Osteoblast (primary cell): Measurements from ENCODE around the gene PIK3CB. TPM values are rescaled to one million over a fixed set of nuclear protein-coding genes. Genes with fewer than 3 reads are reported as not detected.

Experiments used
- DNase-seq: peaks from one replicate; pipeline ENCODE4 v3.0.0; 2011; ENCODE audit warnings: low spot score, mixed read lengths; ENCODE audit not compliant: insufficient read length; ENCODE audit errors: missing footprints
- H2AFZ ChIP-seq: 2 replicates; pipeline ENCODE4 v1.6.0; 2011; ENCODE audit warnings: mild to moderate bottlenecking, low read length
- H3K27ac ChIP-seq: 2 replicates; pipeline ENCODE4 v1.5.1; 2011; ENCODE audit warnings: mild to moderate bottlenecking, low read depth, low read length, moderate library complexity
- H3K27me3 ChIP-seq: 2 replicates; pipeline ENCODE4 v1.6.0; 2012; ENCODE audit warnings: mild to moderate bottlenecking, control low read depth, inconsistent platforms, low read length, moderate library complexity; ENCODE audit not compliant: insufficient read depth
- H3K36me3 ChIP-seq: 2 replicates; pipeline ENCODE4 v1.5.1; 2011; ENCODE audit warnings: mild to moderate bottlenecking, low read length, control low read depth, moderate library complexity; ENCODE audit not compliant: insufficient read depth
- H3K4me1 ChIP-seq: 2 replicates; pipeline ENCODE4 v1.5.1; 2011; ENCODE audit warnings: mild to moderate bottlenecking, low read length, control low read depth, moderate library complexity; ENCODE audit not compliant: insufficient read depth
- H3K4me2 ChIP-seq: 2 replicates; pipeline ENCODE4 v1.6.0; 2011; ENCODE audit warnings: mild to moderate bottlenecking, low read length; ENCODE audit not compliant: insufficient read depth
- H3K4me3 ChIP-seq: fragments of 200-600 bp; sonication (generic); 3 replicates; pipeline ENCODE4 v1.5.1; 2012; ENCODE audit warnings: mild to moderate bottlenecking, low read length, inconsistent platforms; ENCODE audit not compliant: insufficient read depth
- H3K79me2 ChIP-seq: 2 replicates; pipeline ENCODE4 v1.6.0; 2012; ENCODE audit warnings: mild to moderate bottlenecking, low read length, control low read depth, inconsistent platforms; ENCODE audit not compliant: insufficient read depth
- H3K9me3 ChIP-seq: 2 replicates; pipeline ENCODE4 v1.5.1; 2011; ENCODE audit warnings: low read depth, low read length, control low read depth
- H4K20me1 ChIP-seq: 2 replicates; pipeline ENCODE4 v1.6.0; 2012; ENCODE audit warnings: mild to moderate bottlenecking, low read length, control low read depth; ENCODE audit not compliant: insufficient read depth
- total RNA-seq: library from RNA; depleted of rRNA; stranded (reverse); fragments of >200 nt; gene quantifications from 2 replicates; pipeline ENCODE4 v1.2.3, GENCODE V29; 2012
- TF ChIP-seq, protein P1 (sequence below): IDR thresholded peaks from 2 replicates; pipeline ENCODE4 v1.5.1; 2011; ENCODE audit warnings: mild to moderate bottlenecking, low read depth, low read length, moderate library complexity; ENCODE audit errors: extremely low read depth

Gene PIK3CB
- total RNA-seq, 1 donor: 14.5 TPM

DNA sequence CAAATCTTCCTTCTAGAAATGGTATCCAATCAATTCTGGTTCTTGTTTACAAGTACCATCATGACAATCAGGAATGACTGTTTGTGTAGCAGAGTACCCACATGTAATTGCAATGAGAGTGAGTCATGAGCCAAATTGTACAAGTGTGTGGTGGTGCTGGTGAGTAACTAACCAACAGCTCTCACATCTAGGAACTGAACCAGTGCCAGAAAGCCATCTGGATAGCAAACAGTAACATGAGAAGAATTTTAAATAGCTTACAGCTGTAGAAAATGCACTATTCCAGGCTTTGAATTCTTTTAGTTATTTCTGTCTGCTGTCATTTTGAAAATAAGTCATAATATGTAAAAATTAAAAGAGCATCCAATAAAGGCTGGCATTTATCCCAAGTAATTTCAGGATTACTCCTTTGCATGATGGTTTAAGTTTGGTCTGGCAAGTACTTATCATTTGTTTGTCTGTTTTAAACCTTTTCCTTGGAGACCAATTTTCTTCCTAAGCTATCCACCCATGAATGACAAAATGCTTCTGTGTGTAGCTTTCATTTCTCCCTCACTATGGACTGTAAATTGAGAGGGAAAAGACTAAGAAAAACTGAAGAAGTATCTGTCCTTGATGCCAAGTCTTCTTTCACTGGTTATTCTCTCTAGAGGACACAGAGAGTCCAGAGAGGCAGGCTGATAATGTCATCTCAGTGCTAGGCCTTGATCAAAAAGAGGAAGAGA lies 60.0 kb downstream of the PIK3CB start:
- Histone ChIP-seq H4K20me1 (peaks cover 6% of the 10 kb centered on the region), H2AFZ (no peak overlapping the region), H3K4me2 (peak overlapping the region; percentile 56), H3K36me3 (no peaks in the 10 kb centered on the region), H3K4me3 (peak overlapping the region; percentile 3), H3K27me3 (no peaks in the 10 kb centered on the region), H3K4me1 (peaks cover 28% of the 10 kb centered on the region), H3K9me3 (no peaks in the 10 kb centered on the region), H3K27ac (peak overlapping the region; percentile 89), H3K79me2 (peaks cover 22% of the 10 kb centered on the region)
- DNase-seq: peak; percentile 93
- TF ChIP-seq, protein P1, sequence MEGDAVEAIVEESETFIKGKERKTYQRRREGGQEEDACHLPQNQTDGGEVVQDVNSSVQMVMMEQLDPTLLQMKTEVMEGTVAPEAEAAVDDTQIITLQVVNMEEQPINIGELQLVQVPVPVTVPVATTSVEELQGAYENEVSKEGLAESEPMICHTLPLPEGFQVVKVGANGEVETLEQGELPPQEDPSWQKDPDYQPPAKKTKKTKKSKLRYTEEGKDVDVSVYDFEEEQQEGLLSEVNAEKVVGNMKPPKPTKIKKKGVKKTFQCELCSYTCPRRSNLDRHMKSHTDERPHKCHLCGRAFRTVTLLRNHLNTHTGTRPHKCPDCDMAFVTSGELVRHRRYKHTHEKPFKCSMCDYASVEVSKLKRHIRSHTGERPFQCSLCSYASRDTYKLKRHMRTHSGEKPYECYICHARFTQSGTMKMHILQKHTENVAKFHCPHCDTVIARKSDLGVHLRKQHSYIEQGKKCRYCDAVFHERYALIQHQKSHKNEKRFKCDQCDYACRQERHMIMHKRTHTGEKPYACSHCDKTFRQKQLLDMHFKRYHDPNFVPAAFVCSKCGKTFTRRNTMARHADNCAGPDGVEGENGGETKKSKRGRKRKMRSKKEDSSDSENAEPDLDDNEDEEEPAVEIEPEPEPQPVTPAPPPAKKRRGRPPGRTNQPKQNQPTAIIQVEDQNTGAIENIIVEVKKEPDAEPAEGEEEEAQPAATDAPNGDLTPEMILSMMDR: no peak

DNA sequence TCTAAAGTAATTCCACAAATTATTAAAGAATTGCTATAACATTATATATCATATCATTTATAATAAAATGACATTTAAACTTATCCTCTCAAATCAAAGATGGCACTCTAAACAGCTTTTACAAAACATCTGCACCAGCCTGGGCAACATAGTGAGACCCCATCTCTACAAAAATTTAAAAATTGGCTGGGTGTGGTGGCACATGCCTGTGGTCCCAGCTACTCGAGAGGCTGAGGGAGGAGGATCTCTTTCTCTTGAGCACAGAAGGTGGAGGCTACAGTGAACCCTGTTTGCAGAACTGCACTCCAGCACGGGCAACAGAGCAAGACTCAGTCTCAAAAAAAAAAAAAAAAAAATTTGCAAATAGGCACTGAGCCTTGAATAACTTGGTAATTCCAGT lies 63.1 kb downstream of the PIK3CB start:
- no peak for DNase-seq
- H3K4me3 ChIP-seq: no peak overlapping the region
- H3K4me1 ChIP-seq: peaks cover 34% of the 10 kb centered on the region
- H3K4me2 ChIP-seq: no peak overlapping the region
- no peaks in the 10 kb centered on the region for H3K27me3 ChIP-seq
- peaks cover 5% of the 10 kb centered on the region for H3K9me3 ChIP-seq
- peaks cover 3% of the 10 kb centered on the region for H4K20me1 ChIP-seq
- no peak overlapping the region for H2AFZ ChIP-seq
- H3K27ac ChIP-seq: no peak overlapping the region
- TF ChIP-seq, protein P1: no peak
- H3K79me2 ChIP-seq: peaks cover 14% of the 10 kb centered on the region
- H3K36me3 ChIP-seq: no peaks in the 10 kb centered on the region

DNA sequence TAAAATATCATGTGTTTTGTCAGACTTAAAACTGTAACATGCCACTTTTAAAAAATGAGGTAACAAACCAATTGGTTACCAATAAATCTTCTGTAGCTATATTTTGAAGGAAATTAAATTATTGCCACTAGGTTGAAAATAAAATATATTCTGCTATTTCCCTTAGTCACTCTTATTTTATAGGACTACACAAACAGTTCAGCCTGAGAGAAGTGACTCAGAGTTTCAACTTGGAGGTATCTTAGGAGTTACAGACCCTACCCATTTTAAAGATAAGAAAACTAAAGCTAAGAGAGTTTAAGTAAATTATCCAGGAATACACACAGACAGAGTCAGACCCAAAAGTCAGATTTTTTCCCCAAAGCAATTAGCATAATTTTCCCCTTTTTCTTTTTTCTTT lies 65.1 kb downstream of the PIK3CB start:
- Histone ChIP-seq H3K4me2 (no peak overlapping the region), H3K27ac (peak overlapping the region; percentile 31), H3K36me3 (no peaks in the 10 kb centered on the region), H2AFZ (no peak overlapping the region), H3K4me3 (no peak overlapping the region), H3K27me3 (no peaks in the 10 kb centered on the region), H3K79me2 (peaks cover 16% of the 10 kb centered on the region), H3K4me1 (peaks cover 20% of the 10 kb centered on the region), H4K20me1 (peaks cover 3% of the 10 kb centered on the region), H3K9me3 (peaks cover 5% of the 10 kb centered on the region)
- peak; percentile 71 for DNase-seq
- TF ChIP-seq, protein P1: no peak

DNA sequence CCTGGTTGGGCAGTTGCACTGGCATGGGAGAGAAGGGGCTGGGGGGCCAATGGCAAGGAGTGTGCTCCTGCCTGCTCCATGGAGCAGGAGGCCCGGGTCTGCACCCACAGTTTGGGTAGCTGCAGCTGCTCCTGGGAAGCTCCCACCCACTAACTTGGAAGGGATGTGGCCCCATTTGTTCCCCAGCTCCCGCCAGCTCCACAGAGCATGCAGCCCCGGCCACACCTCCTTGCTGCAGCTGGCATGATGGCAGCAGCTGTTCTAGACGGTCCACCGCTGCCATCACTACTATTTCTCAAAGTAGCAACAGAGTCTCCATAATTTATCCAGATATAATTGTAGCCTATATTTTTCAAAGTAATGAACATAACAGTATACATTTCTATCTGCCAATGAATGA lies 65.8 kb downstream of the PIK3CB start:
- Histone ChIP-seq H3K27ac (no peak overlapping the region), H3K4me3 (no peak overlapping the region), H3K4me1 (peaks cover 20% of the 10 kb centered on the region), H2AFZ (no peak overlapping the region), H3K27me3 (no peaks in the 10 kb centered on the region), H3K79me2 (peaks cover 16% of the 10 kb centered on the region), H3K4me2 (no peak overlapping the region), H4K20me1 (no peaks in the 10 kb centered on the region), H3K9me3 (peaks cover 5% of the 10 kb centered on the region), H3K36me3 (no peaks in the 10 kb centered on the region)
- TF ChIP-seq, protein P1: no peak
- DNase-seq: no peak
